GM13977 (cell line): Measurements from ENCODE around the gene CA4.
"Not testable (repeated sequence)": the region's sequence is repeated elsewhere in the genome, so short reads cannot be mapped to it uniquely, and the experiment has no call there.

ENCODE experiments used
- DNase-seq: peaks from one replicate; pipeline ENCODE4 v3.0.0; 2012; ENCODE audit warnings: low spot score
- CTCF ChIP-seq: IDR thresholded peaks from 2 replicates; pipeline ENCODE4 v1.5.1; 2012; ENCODE audit warnings: mild to moderate bottlenecking, control low read depth; ENCODE audit not compliant: insufficient read depth; ENCODE audit errors: extremely low read depth, missing control alignments
- in situ Hi-C: fragments of 300-500 bp; cut with MboI; formaldehyde crosslinking; loops from one replicate; pipeline ENCODE4 v1.12.0; 2022; ENCODE audit warnings: low sequenced_read_pairs, low pct_unique_long_range_greater_than_20kb, mixed read lengths, inconsistent platforms; ENCODE audit not compliant: unreplicated experiment

CA4 gene

GRCh38 chr17:60108712-60109111, 41.1 kb upstream of the CA4 start:
- in situ Hi-C loops: no loop called here
- no peak for DNase-seq
- TF ChIP-seq CTCF: no peak

- TF ChIP-seq CTCF: no peak
- in situ Hi-C loops: no loop called here
Measured at GRCh38 chr17:60109161-60109560, 40.6 kb upstream of the CA4 start.

GRCh38 chr17:60110586-60110985, 39.2 kb upstream of the CA4 start:
- TF ChIP-seq CTCF: no peak
- in situ Hi-C loops: no loop called here
- DNase-seq: no peak

More at GRCh38 chr17:60109161-60109560, 40.6 kb upstream of the CA4 start:
- no peak for DNase-seq

- DNase-seq, in situ Hi-C loops: not testable (repeated sequence)
Measured at GRCh38 chr17:60111661-60112060, 38.1 kb upstream of the CA4 start.

GRCh38 chr17:60115364-60115763, 34.4 kb upstream of the CA4 start:
- DNase-seq, in situ Hi-C loops: not testable (repeated sequence)

GRCh38 chr17:60116196-60116595, 33.6 kb upstream of the CA4 start:
- in situ Hi-C loops, DNase-seq: not testable (repeated sequence)

GRCh38 chr17:60119162-60119561, 30.6 kb upstream of the CA4 start:
- in situ Hi-C loops, DNase-seq: not testable (repeated sequence)

GRCh38 chr17:60119807-60120748, 29.7 kb upstream of the CA4 start:
- in situ Hi-C loops, DNase-seq: not testable (repeated sequence)

GRCh38 chr17:60127068-60128064, 22.4 kb upstream of the CA4 start:
- in situ Hi-C loops: loop anchor here (25.0 kb wide), 2 partner anchors 285 to 510 kb away; partner anchors contain the start of gene CHCT1
- TF ChIP-seq CTCF: no peak
- no peak for DNase-seq
